Vagina (tissue), 2 donors: ENCODE data around the gene ALG12. TPM values are rescaled to one million over a fixed set of nuclear protein-coding genes. Genes with fewer than 3 reads are reported as not detected.

ENCODE experiments used
- DNase-seq, 2 donors: peaks; one replicate each; pipeline ENCODE4 v3.0.0-alpha.2; 2017; ENCODE audit errors: extremely low spot score in 2 of 2
- H3K27ac ChIP-seq: fragments of 200-600 bp; sonication (generic); one replicate; pipeline ENCODE4 v1.5.1; 2019
- H3K27me3 ChIP-seq: fragments of 200-600 bp; sonication (generic); one replicate; pipeline ENCODE4 v1.5.1; 2019
- H3K36me3 ChIP-seq, 2 donors: fragments of 200-600 bp; sonication (generic); one replicate each; pipeline ENCODE4 v1.5.1; 2017 to 2019
- H3K4me1 ChIP-seq: fragments of 200-600 bp; sonication (generic); one replicate; pipeline ENCODE4 v1.5.1; 2019
- H3K4me3 ChIP-seq, 2 donors: fragments of 200-600 bp; sonication (generic); 1 replicate in 1 of 2; 2 replicates in 1 of 2; pipeline ENCODE4 v1.5.1; 2016 to 2019
- H3K9me3 ChIP-seq: fragments of 200-600 bp; sonication (generic); one replicate; pipeline ENCODE4 v1.5.1; 2019
- CTCF ChIP-seq, 3 experiments: fragments of 450-650 bp in 2 of 3; fragments of 200-600 bp in 1 of 3; sonication (generic) in 1 of 3; IDR thresholded peaks; one replicate each; pipeline ENCODE4 v1.5.1; 2017 to 2019; ENCODE audit warnings: antibody characterized with exemption in 3 of 3, mild to moderate bottlenecking in 2 of 3, moderate library complexity in 2 of 3
- POLR2A ChIP-seq, 2 donors: fragments of 450-650 bp; IDR thresholded peaks; one replicate each; pipeline ENCODE4 v1.6.1; 2017; ENCODE audit warnings: antibody characterized with exemption in 2 of 2, mild to moderate bottlenecking in 2 of 2, moderate library complexity in 2 of 2
- POLR2AphosphoS5 ChIP-seq, 2 donors: sonication (generic); formaldehyde crosslinking; IDR thresholded peaks; one replicate each; pipeline ENCODE4 v1.9.0; 2017; ENCODE audit warnings: antibody characterized with exemption in 2 of 2, mild to moderate bottlenecking in 2 of 2, low read depth in 1 of 2; ENCODE audit not compliant: insufficient read depth in 1 of 2
- intact Hi-C: fragments of 100-400 bp; cut with DNase I; formaldehyde crosslinking; loops from one replicate; pipeline ENCODE4 v1.15.1; 2023
- total RNA-seq: library from RNA; depleted of rRNA; stranded (reverse); fragments of >200 nt; gene quantifications from one replicate; pipeline ENCODE4 v1.2.3, GENCODE V29; 2016

The ALG12 gene
- total RNA-seq, 1 donor from 2014 or later, result 21.4 TPM

- no peaks in the 10 kb centered on the region for H3K9me3 ChIP-seq
- no peak overlapping the region for H3K27ac ChIP-seq
Observed at GRCh38 chr22:49956418-49956770, 38.2 kb upstream of the ALG12 start.

DNA sequence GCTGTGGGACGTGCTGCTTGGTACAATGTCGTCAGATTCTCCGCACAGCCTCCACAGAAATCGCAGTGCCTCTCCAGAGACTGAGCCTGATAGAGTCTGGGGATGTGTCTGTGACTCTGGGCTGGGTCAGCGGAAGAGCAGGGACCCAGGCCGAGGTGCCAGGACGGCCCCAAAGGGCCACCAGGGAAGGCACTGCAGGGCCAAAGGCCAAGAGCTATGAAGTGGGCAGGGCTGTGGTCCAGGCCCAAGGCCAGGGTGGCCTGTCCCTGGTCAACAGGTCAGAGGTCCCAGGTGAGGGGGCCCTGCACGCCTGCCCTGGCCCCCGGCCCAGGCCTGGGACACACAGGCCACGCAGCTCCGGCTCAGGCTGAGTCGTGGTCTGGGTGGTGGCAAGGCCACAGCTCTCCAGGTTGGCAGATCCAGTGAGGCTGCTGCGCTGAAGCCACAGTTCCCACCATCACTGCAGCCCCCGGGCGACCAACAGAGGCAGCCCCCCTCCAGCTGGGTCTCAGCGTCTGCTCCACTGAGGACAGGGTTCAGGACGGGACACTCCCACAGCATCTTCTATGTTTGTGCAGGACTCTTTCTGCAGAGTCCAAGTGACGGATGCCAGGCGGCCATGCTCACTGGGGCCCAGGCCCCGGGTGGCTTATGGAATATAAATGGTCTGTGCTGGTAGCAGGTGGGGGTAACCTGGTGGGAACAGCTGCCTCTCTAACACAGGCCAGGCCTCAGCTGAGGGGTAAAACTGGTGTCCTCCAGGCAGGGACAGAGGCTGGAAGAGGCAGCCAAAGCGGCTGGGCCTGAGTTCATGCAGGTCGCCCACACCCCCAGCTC is 37.6 kb upstream of the ALG12 start:
- H3K27ac ChIP-seq, result no peak overlapping the region
- H3K4me3 ChIP-seq, result no peak overlapping the region
- no peaks in the 10 kb centered on the region for H3K36me3 ChIP-seq
- intact Hi-C loops, result no loop called here
- no peak for TF ChIP-seq POLR2AphosphoS5 (IDR thresholded peaks at IDR 0.05; ENCODE audit: insufficient read depth in 1 of 2, low read depth in 1 of 2)
- TF ChIP-seq CTCF (IDR thresholded peaks at IDR 0.05), result no peak
- no peak for TF ChIP-seq POLR2A (IDR thresholded peaks at IDR 0.05)
- no peaks in the 10 kb centered on the region for H3K27me3 ChIP-seq
- peaks cover 43% of the 10 kb centered on the region for H3K4me1 ChIP-seq
- H3K9me3 ChIP-seq, result no peaks in the 10 kb centered on the region
- no peak for DNase-seq

More at GRCh38 chr22:49956418-49956770, 38.2 kb upstream of the ALG12 start:
- H3K36me3 ChIP-seq, result peaks cover 0 to 1% of the 10 kb centered on the region in 2 donors
- TF ChIP-seq POLR2A (IDR thresholded peaks at IDR 0.05), result no peak
- no peak for TF ChIP-seq POLR2AphosphoS5 (IDR thresholded peaks at IDR 0.05; ENCODE audit: insufficient read depth in 1 of 2, low read depth in 1 of 2)
- TF ChIP-seq CTCF (IDR thresholded peaks at IDR 0.05), result no peak
- no peaks in the 10 kb centered on the region for H3K27me3 ChIP-seq
- no peak for DNase-seq
- peaks cover 40% of the 10 kb centered on the region for H3K4me1 ChIP-seq
- intact Hi-C loops, result no loop called here
- H3K4me3 ChIP-seq, result no peak overlapping the region

DNA sequence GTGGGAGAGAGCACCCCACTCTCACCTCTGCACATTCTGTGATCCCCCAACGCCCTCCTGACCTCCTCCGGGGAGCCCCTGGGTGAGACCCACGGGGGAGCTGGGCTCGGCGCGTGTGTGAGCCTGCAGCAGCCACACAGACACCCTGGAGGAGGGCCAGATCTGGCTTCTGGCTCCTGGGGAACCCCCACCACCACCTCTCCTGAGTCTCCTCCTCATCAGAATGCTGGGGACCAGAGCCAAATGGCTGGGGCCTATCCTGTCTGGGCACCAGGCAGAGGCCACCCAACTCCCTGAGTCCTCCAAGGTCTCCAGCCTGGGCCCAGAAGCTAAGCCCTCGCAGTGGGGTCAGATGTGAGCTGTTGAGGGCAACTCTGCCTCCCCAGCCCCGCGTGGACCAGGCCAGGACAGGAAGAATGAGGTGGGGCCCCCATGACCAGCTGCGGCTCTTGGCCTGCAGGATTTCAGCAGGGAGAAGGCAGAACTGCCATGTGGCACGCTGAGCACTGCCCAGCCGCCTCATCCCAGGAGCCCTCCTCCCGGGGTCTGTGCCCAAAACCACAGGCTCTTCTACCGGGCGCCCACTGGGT is 36.8 kb upstream of the ALG12 start:
- Histone ChIP-seq H3K9me3 (no peaks in the 10 kb centered on the region), H3K4me3 (no peak overlapping the region), H3K4me1 (peaks cover 50% of the 10 kb centered on the region), H3K27ac (no peak overlapping the region), H3K36me3 (no peaks in the 10 kb centered on the region), H3K27me3 (no peaks in the 10 kb centered on the region)
- TF ChIP-seq CTCF (IDR thresholded peaks at IDR 0.05) (no peak), POLR2AphosphoS5 (IDR thresholded peaks at IDR 0.05; ENCODE audit: insufficient read depth in 1 of 2, low read depth in 1 of 2) (no peak), POLR2A (IDR thresholded peaks at IDR 0.05) (no peak)
- intact Hi-C loops, result no loop called here
- no peak for DNase-seq

GRCh38 chr22:49954354-49954753 is 36.1 kb upstream of the ALG12 start:
- no peak for DNase-seq
- Histone ChIP-seq H3K36me3 (no peaks in the 10 kb centered on the region), H3K9me3 (no peaks in the 10 kb centered on the region), H3K4me3 (no peak overlapping the region), H3K4me1 (peaks cover 51% of the 10 kb centered on the region), H3K27me3 (no peaks in the 10 kb centered on the region), H3K27ac (no peak overlapping the region)
- TF ChIP-seq CTCF (IDR thresholded peaks at IDR 0.05) (no peak), POLR2A (IDR thresholded peaks at IDR 0.05) (no peak), POLR2AphosphoS5 (IDR thresholded peaks at IDR 0.05; ENCODE audit: insufficient read depth in 1 of 2, low read depth in 1 of 2) (no peak)
- intact Hi-C loops, result no loop called here
